PC-3 (cell line): ENCODE data around the gene PNLIPRP2. TPM values are rescaled to one million over a fixed set of nuclear protein-coding genes. Genes with fewer than 3 reads are reported as not detected.

Source experiments
- ATAC-seq: fragments of 200-7000 bp; cut with Tn5 transposase; 2 replicates; pipeline ENCODE4 v1.9.1; 2020; ENCODE audit warnings: mild to moderate bottlenecking, moderate library complexity
- BruUV-seq: library from RNA; stranded (reverse); fragments of 400-500 nt; replicated peaks from 2 replicates; lab custom pipeline; 2021; lab: Mats Ljungman, UMichigan
- CTCF ChIA-PET: fragments of 300-600 bp; sonication (Branson Sonifier 250); formaldehyde crosslinking; loops from one replicate; lab custom pipeline; 2022; ENCODE audit warnings: antibody characterized with exemption; lab: Charles Lee
- POLR2A ChIA-PET: fragments of 300-600 bp; sonication (Branson Sonifier 250); formaldehyde crosslinking; loops from one replicate; lab custom pipeline; 2022; ENCODE audit warnings: antibody characterized with exemption; ENCODE audit not compliant: unreplicated experiment; lab: Charles Lee
- DNase-seq: peaks from one replicate; pipeline ENCODE4 v3.0.0-alpha.2; 2015
- H2AFZ ChIP-seq: fragments of 300-600 bp; sonication (generic); 2 replicates; pipeline ENCODE4 v1.6.0; 2016; ENCODE audit warnings: antibody characterized with exemption, low read length
- H3F3A ChIP-seq: fragments of 300-600 bp; sonication (generic); one replicate; pipeline ENCODE4 v1.6.0; 2017; ENCODE audit warnings: antibody characterized with exemption, low read length, control low read depth, mild to moderate bottlenecking; ENCODE audit not compliant: unreplicated experiment
- H3K27ac ChIP-seq: fragments of 300-600 bp; sonication (generic); 2 replicates; pipeline ENCODE4 v1.5.1; 2016; ENCODE audit warnings: mild to moderate bottlenecking, low read length
- H3K27me3 ChIP-seq: fragments of 300-600 bp; sonication (generic); 2 replicates; pipeline ENCODE4 v1.6.1; 2016; ENCODE audit warnings: low read length, mixed read lengths
- H3K36me3 ChIP-seq: fragments of 300-600 bp; sonication (generic); 2 replicates; pipeline ENCODE4 v1.6.1; 2016; ENCODE audit warnings: low read depth, mixed run types, low read length, mixed read lengths
- H3K4me1 ChIP-seq: fragments of 300-600 bp; sonication (generic); 2 replicates; pipeline ENCODE4 v1.5.1; 2016; ENCODE audit warnings: low read length; ENCODE audit not compliant: insufficient read depth
- H3K4me2 ChIP-seq: fragments of 300-600 bp; sonication (generic); 2 replicates; pipeline ENCODE4 v1.6.0; 2016; ENCODE audit warnings: low read length
- H3K4me3 ChIP-seq: fragments of 300-600 bp; sonication (generic); 2 replicates; pipeline ENCODE4 v1.5.1; 2016; ENCODE audit warnings: mild to moderate bottlenecking, low read length, mixed read lengths
- H3K79me2 ChIP-seq: fragments of 300-600 bp; sonication (generic); 2 replicates; pipeline ENCODE4 v1.6.1; 2017; ENCODE audit warnings: low read length, mixed read lengths
- H3K9ac ChIP-seq: fragments of 300-600 bp; sonication (generic); 2 replicates; pipeline ENCODE4 v1.6.0; 2016; ENCODE audit warnings: mild to moderate bottlenecking, low read length
- H3K9me2 ChIP-seq: fragments of 300-600 bp; sonication (generic); replicated peaks from 2 replicates; pipeline ENCODE4 v1.6.1; 2016; ENCODE audit warnings: mixed run types, low read length, mixed read lengths
- H3K9me3 ChIP-seq: fragments of 300-600 bp; sonication (generic); 2 replicates; pipeline ENCODE4 v1.6.1; 2016; ENCODE audit warnings: low read length, mixed read lengths
- H4K20me1 ChIP-seq: fragments of 300-600 bp; sonication (generic); 2 replicates; pipeline ENCODE4 v1.6.1; 2016; ENCODE audit warnings: low read length, mixed read lengths
- EZH2 ChIP-seq: fragments of 300-600 bp; sonication (generic); IDR thresholded peaks from one replicate; pipeline ENCODE4 v1.6.1; 2017; ENCODE audit warnings: antibody characterized with exemption, mild to moderate bottlenecking, low read length; ENCODE audit not compliant: unreplicated experiment
- EZH2phosphoT487 ChIP-seq: fragments of 300-600 bp; sonication (generic); IDR thresholded peaks from 2 replicates; pipeline ENCODE4 v1.6.1; 2018; ENCODE audit warnings: mild to moderate bottlenecking, antibody characterized with exemption, low read length, borderline replicate concordance
- intact Hi-C: fragments of 100-400 bp; cut with micrococcal nuclease; formaldehyde crosslinking; loops from 2 replicates; pipeline ENCODE4 v1.9.0; 2023
- total RNA-seq: library from RNA; depleted of rRNA; stranded (reverse); fragments of >200 nt; gene quantifications from 2 replicates; pipeline ENCODE4 v1.2.3, GENCODE V29; 2014
- TF ChIP-seq, protein P1 (sequence below): fragments of 300-600 bp; sonication (generic); conservative IDR thresholded peaks from 2 replicates; pipeline ENCODE4 v1.5.1; 2017; ENCODE audit warnings: antibody characterized with exemption, low read depth, mild to moderate bottlenecking, low read length

The PNLIPRP2 gene
- total RNA-seq, 1 experiment from 2014 or later: not detected

DNA sequence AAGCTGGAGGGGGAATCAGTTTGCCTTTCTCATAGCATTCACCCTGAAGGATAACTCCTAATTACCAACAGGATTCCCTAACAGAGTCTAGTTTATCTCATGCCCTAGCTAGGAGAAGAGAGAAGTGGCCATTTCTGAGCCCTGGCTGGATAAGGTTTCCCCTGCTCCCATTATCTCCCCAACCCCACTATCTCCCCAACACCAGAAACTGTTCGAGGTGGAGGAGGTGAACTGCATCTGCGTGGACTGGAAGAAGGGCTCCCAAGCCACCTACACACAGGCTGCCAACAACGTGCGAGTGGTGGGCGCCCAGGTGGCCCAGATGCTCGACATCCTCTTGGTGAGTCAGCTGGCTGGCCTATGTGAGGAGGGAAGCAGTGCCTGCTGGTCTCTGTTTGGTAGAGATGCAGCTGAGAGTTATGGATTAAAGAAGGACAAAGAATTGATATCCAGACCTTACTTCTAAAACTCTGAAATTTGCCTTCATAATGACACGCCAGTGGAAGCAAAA lies 26.2 kb upstream of the PNLIPRP2 start:
- no peak overlapping the region for H3K4me3 ChIP-seq
- no peaks in the 10 kb centered on the region for H3K4me1 ChIP-seq
- H3K4me2 ChIP-seq: no peak overlapping the region
- intact Hi-C loops: no loop called here
- ATAC-seq: no peak
- H3K27ac ChIP-seq: no peak overlapping the region
- DNase-seq: no peak
- no peak overlapping the region for H3K9ac ChIP-seq
- H3K27me3 ChIP-seq: peaks cover 18% of the 10 kb centered on the region
- ChIA-PET CTCF (no interaction called here), POLR2A (no interaction called here)
- H3K79me2 ChIP-seq: no peaks in the 10 kb centered on the region
- no peaks in the 10 kb centered on the region for H3K36me3 ChIP-seq
- H4K20me1 ChIP-seq: no peaks in the 10 kb centered on the region
- TF ChIP-seq EZH2 (no peak), EZH2phosphoT487 (no peak)
- TF ChIP-seq, protein P1, sequence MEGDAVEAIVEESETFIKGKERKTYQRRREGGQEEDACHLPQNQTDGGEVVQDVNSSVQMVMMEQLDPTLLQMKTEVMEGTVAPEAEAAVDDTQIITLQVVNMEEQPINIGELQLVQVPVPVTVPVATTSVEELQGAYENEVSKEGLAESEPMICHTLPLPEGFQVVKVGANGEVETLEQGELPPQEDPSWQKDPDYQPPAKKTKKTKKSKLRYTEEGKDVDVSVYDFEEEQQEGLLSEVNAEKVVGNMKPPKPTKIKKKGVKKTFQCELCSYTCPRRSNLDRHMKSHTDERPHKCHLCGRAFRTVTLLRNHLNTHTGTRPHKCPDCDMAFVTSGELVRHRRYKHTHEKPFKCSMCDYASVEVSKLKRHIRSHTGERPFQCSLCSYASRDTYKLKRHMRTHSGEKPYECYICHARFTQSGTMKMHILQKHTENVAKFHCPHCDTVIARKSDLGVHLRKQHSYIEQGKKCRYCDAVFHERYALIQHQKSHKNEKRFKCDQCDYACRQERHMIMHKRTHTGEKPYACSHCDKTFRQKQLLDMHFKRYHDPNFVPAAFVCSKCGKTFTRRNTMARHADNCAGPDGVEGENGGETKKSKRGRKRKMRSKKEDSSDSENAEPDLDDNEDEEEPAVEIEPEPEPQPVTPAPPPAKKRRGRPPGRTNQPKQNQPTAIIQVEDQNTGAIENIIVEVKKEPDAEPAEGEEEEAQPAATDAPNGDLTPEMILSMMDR: no peak
- no peaks in the 10 kb centered on the region for H3K9me3 ChIP-seq
- H3F3A ChIP-seq: no peaks in the 10 kb centered on the region
- no peaks in the 10 kb centered on the region for H3K9me2 ChIP-seq
- no TSS peak for BruUV-seq
- H2AFZ ChIP-seq: no peak overlapping the region

DNA sequence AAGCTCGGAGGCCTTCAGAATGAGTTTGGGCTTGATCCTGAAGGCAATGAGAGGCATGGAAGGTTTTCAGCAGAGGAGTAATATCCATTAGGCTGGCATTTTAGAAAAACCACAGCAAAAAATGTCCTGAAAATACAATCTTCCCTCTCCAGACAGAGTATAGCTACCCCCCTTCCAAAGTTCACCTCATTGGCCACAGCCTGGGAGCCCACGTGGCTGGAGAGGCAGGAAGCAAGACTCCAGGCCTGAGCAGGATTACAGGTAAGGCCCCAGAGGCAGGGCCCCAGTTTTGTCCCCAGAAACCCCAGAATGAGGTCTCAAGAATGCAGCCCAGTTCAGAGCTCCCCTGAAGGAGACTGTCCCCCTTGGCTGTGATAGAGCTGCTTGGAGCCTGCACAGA lies 24.7 kb upstream of the PNLIPRP2 start:
- H3K9ac ChIP-seq: no peak overlapping the region
- intact Hi-C loops: no loop called here
- no peak overlapping the region for H2AFZ ChIP-seq
- no peaks in the 10 kb centered on the region for H3K9me2 ChIP-seq
- no peaks in the 10 kb centered on the region for H3K36me3 ChIP-seq
- CTCF ChIA-PET: no interaction called here
- H3K4me2 ChIP-seq: no peak overlapping the region
- H3K79me2 ChIP-seq: no peaks in the 10 kb centered on the region
- ATAC-seq (no peak), DNase-seq (no peak)
- no peaks in the 10 kb centered on the region for H3K9me3 ChIP-seq
- H4K20me1 ChIP-seq: no peaks in the 10 kb centered on the region
- no peaks in the 10 kb centered on the region for H3F3A ChIP-seq
- no peak overlapping the region for H3K27ac ChIP-seq
- POLR2A ChIA-PET: no interaction called here
- H3K4me1 ChIP-seq: no peaks in the 10 kb centered on the region
- peaks cover 33% of the 10 kb centered on the region for H3K27me3 ChIP-seq
- no TSS peak for BruUV-seq
- TF ChIP-seq, protein P1: no peak
- TF ChIP-seq EZH2phosphoT487: no peak
- no peak for TF ChIP-seq EZH2
- H3K4me3 ChIP-seq: no peak overlapping the region

DNA sequence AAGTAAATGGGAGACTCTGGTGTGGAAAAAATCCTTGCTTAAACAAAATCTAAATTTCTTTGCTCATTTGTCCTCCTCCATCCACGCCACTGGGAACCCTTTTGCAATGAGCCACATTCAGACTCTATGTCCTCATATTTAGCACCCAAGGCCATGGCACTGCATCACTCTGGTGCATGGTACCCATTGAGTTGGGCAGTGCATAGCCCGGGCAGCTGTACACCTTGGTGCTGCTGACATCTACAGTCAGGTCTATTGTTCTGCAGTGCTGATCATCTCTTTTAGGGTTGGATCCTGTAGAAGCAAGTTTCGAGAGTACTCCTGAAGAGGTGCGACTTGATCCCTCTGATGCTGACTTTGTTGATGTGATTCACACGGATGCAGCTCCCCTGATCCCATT lies 23.2 kb upstream of the PNLIPRP2 start:
- POLR2A ChIA-PET: no interaction called here
- ATAC-seq (no peak), DNase-seq (no peak)
- CTCF ChIA-PET: no interaction called here
- Histone ChIP-seq H3K9ac (no peak overlapping the region), H3K36me3 (no peaks in the 10 kb centered on the region), H4K20me1 (no peaks in the 10 kb centered on the region), H3K9me3 (no peaks in the 10 kb centered on the region), H3F3A (no peaks in the 10 kb centered on the region), H3K9me2 (no peaks in the 10 kb centered on the region), H3K27ac (no peak overlapping the region), H3K27me3 (peaks cover 39% of the 10 kb centered on the region), H3K4me3 (no peak overlapping the region), H3K4me2 (no peak overlapping the region), H3K79me2 (no peaks in the 10 kb centered on the region), H3K4me1 (no peaks in the 10 kb centered on the region), H2AFZ (no peak overlapping the region)
- intact Hi-C loops: no loop called here
- TF ChIP-seq EZH2 (no peak), EZH2phosphoT487 (no peak)
- TF ChIP-seq, protein P1: no peak
- BruUV-seq: no TSS peak
